HG03439 (cell line): Measurements from ENCODE around the gene PDGFRB.

Source experiments
- ATAC-seq: cut with Tn5 transposase; IDR thresholded peaks from one replicate; pipeline ENCODE4 v1.9.1; 2021; ENCODE audit warnings: mild to moderate bottlenecking, moderate library complexity; ENCODE audit not compliant: unreplicated experiment

The PDGFRB gene

GRCh38 chr5:150070821-150071220 lies 84.8 kb downstream of the PDGFRB start:
- ATAC-seq, result no peak

- ATAC-seq, result no peak
These were observed 85.7 kb downstream of the PDGFRB start for GRCh38 chr5:150069672-150070627.

GRCh38 chr5:150068961-150069645 lies 86.5 kb downstream of the PDGFRB start:
- no peak for ATAC-seq

- no peak for ATAC-seq
These were observed 87.2 kb downstream of the PDGFRB start for GRCh38 chr5:150068472-150068871.

- ATAC-seq, result no peak
These were observed 87.6 kb downstream of the PDGFRB start for GRCh38 chr5:150068071-150068470.

- no peak for ATAC-seq
These were observed 88.2 kb downstream of the PDGFRB start for GRCh38 chr5:150067405-150067960.

- no peak for ATAC-seq
These were observed 88.7 kb downstream of the PDGFRB start for GRCh38 chr5:150066901-150067396.

GRCh38 chr5:150066436-150066835 lies 89.2 kb downstream of the PDGFRB start:
- no peak for ATAC-seq

GRCh38 chr5:150065886-150066285 lies 89.8 kb downstream of the PDGFRB start:
- no peak for ATAC-seq

- no peak for ATAC-seq
These were observed 90.3 kb downstream of the PDGFRB start for GRCh38 chr5:150065346-150065745.

GRCh38 chr5:150064681-150065220 lies 90.9 kb downstream of the PDGFRB start:
- ATAC-seq, result no peak
